ENCODE measurements around the gene NAE1.
"Not testable (repeated sequence)": the region's sequence is repeated elsewhere in the genome, so short reads cannot be mapped to it uniquely, and the experiment has no call there.

The NAE1 gene

DNA sequence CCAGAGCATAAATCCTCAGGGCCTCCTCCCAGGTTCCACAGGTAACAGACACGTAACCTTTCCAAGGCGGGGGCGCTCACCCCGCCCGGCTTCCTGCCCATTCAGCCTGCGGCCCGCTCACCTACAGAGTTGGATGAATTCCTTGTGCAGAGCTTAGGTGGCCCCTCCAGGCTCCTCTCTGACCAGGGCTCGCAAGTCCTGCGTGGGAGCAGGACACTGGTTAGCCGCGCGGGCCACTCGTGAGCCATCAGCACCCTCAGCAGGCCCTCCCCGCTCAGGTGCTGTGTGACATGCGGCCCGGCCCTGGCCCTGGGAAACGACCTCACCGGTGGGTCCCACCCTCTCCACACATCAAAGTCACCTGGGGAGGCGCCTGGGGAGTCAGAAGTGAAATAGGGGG lies 29.9 kb downstream of the NAE1 start:
- DNase-seq, result no peak

DNA sequence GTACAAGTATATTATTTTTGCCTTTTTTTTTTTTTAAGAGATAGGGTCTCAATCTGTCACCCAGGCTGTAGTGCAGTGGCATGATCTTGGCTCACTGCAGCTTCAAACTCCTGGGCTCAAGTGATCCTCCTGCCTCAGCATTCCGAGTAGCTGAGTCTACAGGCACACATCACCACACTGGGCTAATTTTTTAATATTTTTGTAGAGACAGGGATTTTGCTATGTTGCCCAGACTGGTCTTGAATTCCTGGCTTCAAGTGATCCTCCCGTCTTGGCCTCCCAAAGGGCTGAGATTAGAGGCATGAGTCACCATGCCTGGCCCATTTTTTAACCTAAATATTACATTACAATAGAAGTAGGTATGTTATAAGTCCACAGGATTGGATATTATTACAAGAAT lies 32.6 kb downstream of the NAE1 start:
- no peak for DNase-seq

DNA sequence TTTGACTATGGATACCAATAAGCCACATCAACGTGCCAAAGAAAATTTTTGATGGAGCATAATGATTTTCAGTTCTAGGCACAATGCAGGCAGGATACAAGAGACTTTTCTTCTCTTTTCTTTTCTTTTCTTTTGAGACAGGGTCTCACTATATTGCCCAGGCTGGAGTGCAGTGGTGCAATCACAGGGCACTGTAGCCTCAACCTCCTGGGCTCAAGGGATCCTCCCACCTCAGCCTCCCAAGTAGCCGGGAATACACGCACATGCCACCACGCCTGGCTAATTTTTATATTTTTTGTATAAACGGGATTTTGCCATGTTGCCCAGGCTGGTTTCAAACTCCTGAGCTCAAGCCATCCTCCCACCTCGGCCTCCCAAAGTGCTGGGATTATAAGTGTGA lies 36.8 kb downstream of the NAE1 start:
- DNase-seq, result not testable (repeated sequence)

DNA sequence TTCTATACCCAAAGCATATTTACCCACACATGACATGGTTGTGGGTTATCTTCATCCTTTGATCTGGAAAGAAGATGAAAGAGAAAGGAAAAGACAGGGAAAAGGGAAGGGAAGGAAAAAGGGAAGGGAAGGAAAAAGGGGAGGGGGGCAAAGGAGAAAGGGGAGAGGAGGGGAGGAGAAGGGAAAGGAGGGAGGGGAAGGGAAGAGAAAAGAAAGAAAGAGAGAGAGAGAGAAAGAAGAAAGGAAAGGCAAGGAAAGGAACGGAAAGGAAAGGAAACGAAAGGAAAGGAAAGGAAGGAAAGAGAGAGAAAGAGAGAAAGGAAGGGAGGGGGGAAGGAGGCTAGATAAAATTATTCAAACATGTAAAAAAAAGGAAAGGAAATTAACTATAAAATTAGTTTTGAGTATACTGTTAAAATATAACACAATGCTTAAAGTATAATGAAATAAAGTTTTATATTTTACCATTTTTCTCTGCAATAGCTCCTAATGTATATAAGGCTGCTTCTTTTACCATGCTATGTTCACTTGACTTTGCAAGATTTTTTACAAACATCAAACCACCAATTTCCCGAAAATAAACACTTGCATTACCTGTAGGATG lies 40.5 kb downstream of the NAE1 start:
- no peak for DNase-seq

DNA sequence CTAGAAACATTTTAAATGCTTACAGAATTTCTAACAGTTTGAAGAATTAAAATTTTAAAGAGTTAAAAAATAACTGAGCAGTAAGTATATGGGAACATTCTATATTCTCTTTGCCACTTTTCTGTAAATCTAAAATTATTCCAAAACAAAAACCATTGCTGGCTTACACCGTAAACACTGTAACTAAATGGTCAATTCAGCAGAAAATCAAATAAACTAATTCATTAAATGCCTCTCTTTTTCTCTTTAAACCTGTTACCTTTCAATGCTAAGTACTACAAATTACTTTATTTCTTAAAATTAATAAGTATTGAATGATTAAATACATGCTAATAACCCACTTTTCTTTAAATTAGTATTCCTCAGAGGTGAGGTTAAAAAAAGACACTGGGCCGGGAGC lies 43.3 kb downstream of the NAE1 start:
- no peak for DNase-seq

DNA sequence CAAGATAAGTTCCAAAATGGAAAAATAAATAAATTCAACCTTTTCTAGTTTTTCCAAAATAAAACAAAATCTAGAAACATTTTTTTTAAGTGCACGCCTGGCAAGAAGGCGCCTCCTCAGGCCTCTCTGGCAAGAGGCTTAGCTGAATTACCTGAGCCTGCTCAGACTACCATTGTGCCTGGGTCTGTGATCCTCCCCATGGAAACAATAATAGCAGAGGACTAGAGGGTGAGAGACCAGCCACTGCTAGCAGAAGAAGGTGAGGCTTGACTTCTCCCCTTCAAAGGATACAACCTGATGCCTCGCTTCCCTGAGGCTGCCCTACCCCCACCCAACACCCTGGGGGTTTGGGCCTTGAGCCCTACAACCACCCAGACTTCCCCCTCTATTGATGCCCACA lies 44.2 kb downstream of the NAE1 start:
- no peak for DNase-seq

DNA sequence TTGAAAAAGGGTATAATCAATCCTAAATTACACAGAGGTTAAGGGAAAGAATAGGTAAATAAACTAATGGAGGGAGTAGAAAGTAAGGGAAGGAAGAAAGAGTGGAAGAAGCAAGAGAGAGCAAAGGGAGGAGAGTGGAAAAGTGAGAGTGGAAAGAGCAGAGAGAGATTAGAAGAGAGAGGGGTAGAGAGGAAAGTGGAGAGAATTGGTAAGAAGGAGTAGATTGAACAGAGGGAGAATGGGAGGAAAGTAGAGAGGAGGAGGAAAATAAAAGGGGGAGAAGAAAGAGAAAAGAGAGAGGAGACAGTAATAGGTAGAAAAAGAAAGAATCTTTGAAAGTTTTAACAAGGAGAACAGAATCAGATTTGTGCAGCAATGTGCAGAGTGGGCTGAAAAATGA lies 54.3 kb downstream of the NAE1 start:
- no peak for DNase-seq

DNA sequence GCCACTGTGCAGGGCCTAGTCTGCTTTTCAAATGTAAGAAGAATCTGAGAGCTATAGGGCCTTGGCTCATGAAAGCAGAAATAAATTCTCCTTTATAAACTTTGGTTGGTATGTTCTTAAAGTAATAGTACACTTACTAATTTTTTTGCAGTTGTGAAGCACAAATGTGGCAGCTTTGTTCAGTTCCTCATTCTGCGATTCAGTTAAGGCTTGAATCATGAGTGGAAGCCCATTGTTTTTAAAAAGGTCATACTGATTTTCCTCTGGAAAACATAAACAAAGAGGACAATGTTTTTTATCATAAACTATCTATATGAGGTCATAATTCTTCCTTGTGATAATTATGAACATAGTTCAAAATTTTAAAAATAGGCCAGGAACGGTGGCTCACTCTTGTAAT lies 55.8 kb downstream of the NAE1 start:
- no peak for DNase-seq

DNA sequence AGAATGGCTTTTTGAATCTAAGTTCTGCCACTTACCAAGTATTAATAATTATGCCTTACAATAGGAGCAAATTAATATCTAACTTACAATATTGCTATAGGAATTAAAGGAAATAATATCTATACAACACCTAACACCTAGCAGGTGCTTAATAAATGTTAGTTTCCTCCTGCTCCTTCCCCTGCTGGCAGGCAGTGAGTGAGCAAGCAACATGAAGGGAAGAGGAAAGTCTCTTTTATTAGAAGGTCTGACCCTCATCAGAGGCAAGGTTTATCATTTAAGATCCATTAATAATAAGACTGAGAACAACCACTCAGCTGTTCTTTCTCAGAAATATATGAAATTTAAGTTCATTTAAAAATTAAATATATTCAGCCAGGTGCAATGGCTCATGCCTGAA lies 72.7 kb downstream of the NAE1 start:
- no peak for DNase-seq

DNA sequence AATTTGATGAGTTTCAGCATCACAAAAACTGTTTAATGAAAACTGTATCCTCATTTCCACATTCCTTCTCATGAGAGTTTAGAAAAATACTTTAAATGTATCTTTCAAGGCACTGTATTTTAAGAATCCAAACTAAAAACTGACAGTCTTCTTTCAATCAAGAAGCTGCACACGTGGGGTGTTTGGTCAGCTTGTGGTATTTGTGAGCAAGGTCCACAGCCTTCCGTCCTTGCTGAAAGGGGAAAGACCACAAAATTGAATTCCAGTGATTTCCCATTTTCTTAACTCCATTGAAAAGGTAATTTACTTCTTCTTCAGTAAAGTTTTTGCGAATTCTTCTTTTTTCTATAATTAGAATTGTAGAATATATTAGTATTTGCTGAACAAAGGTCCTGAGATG lies 76.0 kb downstream of the NAE1 start:
- no peak for DNase-seq

DNA sequence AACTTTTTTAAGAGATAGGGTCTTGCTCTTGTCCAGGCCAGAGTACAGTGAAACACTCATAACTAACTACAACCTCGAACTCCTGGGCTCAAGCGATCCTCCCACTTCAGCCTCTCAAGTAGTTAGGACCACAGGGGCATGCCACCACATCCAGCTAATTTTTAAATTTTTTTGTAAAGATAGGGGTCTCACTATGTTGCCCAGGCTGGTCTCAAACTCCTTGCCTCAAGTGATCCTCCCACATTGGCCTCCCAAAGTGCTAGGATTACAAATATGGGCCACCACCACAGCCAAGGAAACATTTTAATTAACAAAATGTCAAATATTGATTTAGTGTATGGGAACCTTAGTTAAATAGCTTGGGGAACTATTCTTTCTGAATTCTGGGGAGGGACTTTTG lies 76.6 kb downstream of the NAE1 start:
- no peak for DNase-seq

DNA sequence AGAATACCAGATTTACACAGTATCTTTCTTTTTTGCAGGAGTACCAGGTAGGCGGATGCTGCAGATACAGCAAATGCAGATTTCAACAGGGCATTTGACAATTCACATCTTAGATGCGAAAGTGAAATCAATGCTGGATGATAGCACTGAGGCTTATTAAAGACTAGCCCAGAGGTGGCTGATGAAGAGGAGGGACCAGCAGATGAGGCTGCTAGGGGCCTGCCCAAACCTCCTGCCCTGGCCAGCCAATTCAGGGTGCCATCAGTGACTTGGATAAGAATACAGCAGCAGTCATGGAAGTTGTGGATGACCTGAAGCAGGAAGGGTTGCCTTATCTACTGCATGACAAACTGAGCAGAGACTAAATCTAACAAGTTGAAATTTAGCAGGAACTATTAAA lies 77.8 kb downstream of the NAE1 start:
- no peak for DNase-seq

Data from stimulated activated CD4-positive, alpha-beta T cell treated with anti-CD3 and anti-CD28 coated beads, Interleukin-1b, Interleukin-23, amount 100 ng/mL, for 48 hours (primary cell).